Stimulated activated CD8-positive, alpha-beta memory T cell treated with anti-CD3 and anti-CD28 coated beads, Interleukin-15, amount 100 ng/mL, for 24 hours (primary cell): ENCODE measurements around the gene PLOD1.
"Not testable (repeated sequence)": the region's sequence is repeated elsewhere in the genome, so short reads cannot be mapped to it uniquely, and the experiment has no call there.

Experiments
- DNase-seq: peaks from one replicate; pipeline ENCODE4 v3.0.0-alpha.2; 2020; ENCODE audit warnings: low read depth

PLOD1 gene

DNA sequence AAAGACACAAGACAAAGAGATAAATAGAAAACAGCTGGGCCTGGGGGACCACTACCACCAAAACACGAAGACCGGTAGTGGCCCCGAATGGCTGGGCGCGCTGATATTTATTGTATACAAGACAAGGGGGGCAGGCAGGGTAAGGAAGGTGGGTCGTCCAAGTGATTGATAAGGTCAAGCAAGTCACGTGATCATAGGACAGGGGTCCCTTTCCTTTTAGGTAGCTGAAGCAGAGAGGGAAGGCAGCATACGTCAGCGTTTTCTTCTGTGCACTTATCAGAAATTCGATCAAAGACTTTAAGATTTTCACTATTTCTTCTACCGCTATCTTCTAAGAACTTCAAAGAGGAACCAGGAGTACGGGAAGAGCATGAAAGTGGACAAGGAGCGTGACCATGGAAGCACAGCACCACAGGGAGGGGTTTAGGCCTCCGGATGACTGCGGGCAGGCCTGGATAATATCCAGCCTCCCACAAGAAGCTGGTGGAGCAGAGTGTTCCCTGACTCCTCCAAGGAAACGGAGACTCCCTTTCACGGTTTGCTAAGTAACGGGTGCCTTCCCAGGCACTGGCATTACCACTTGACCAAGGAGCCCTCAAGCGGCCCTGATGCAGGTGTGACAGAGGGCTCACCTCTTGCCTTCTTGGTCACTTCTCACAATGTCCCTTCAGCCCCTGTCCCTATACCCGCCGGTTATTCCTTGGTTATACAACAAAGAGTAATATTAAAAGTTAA, 21.9 kb upstream of the PLOD1 start:
- not testable (repeated sequence) for DNase-seq

GRCh38 chr1:11913291-11913690, 21.2 kb upstream of the PLOD1 start:
- DNase-seq: no peak

- DNase-seq: no peak
Measured at GRCh38 chr1:11914024-11914423, 20.5 kb upstream of the PLOD1 start.

- DNase-seq: no peak
Measured at GRCh38 chr1:11918799-11919519, 15.6 kb upstream of the PLOD1 start.

DNA sequence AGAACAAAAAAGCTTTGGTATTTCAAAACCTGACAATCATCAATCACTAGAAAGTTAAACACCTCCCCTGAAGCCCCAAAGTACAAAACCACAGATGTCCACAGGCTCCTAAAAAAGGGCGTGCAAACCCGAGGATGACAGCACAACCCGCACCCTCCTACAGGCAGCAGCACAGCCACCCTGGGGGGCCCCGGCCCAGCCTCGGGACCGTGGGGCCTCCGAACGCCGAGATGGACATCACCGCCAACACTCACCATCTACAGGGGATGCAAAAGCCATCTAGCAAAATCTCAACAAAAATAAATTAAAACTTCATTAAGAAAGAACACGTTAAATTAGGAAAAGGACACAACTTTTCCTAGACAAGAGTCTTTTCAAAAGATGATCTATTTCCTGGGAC, 14.9 kb upstream of the PLOD1 start:
- no peak for DNase-seq

DNA sequence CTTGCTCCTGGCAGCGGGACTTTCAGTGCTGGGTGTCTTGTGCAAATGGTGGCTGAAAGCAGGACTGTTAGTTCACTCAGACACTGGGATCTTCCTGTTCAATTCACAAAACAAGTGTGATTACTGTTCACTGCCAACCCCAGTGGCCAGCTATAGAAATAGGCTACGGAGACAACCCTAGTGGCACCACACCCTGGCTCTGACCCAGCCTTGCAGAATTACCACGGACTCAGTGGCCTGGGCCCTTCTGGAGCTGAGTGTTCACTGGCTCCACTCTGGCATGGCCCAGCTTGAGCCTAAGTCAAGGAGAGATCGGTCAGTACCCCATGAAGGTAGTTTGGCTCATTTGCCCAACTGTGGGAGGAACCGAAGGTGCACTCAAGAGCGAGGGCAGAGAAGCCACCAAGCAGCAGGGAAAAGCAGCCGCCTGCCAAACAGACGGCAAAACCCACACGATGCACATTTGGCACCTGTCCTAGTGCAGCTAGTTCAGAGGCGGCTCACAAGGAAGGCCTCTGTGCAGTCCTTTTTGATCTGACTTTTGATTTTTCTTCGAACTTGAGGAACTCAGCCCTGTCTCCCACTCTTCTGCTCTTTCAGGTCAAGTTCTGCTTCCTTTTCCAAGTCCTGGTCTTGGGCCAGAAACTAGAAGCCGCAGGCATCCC, 14.1 kb upstream of the PLOD1 start:
- no peak for DNase-seq

- DNase-seq: no peak
Measured at GRCh38 chr1:11921022-11921421, 13.5 kb upstream of the PLOD1 start.

DNA sequence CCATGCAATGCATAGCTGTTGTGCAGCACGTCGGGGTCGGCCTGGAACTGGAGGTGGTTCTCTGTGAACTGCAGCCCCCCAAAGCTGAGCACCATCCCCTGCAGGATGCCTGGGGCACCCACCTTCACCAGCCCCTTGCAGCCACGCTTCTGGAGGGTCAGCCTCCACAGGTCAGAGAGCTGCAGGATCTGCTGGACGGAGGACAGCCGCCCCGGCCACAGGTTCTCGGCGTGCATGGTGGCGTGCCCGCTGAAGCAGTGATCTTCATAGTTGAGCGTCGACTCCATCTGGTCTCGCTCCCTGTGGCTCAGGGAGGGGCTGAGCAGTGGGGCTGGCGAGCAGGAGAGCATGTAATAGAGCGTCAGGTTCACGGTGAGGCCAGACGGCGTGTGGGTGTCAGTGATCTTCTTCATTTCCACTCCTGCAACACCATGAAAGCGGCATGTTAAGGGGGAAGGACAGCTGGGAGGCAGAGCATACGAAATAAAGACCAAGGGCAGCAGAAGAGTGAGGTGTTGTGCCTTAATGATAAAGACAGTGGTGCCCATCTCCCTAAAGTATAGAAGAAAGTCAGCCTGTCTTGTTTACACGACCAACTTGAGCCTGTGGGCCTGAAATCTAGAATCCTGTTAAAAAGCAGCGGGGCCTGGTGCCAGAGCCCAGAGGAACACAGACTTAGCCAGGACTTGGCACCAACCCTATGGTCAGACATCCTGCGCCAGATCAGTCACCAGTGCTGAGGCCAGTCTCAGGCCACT, 11.3 kb upstream of the PLOD1 start:
- DNase-seq: no peak

DNA sequence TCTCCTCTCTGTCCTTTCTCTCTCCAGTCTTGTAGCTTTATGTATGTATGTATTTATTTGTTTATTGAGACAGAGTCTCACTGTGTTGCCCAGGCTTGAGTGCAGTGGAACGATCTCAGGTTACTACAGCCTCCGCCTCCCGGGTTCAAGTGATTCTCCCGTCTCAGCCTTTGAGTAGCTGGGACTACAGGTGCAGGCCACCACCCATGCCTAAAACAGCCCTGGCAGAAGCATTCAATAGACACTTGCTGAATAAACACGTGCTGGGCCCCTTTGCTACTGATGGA, 10.7 kb upstream of the PLOD1 start:
- DNase-seq: no peak

DNA sequence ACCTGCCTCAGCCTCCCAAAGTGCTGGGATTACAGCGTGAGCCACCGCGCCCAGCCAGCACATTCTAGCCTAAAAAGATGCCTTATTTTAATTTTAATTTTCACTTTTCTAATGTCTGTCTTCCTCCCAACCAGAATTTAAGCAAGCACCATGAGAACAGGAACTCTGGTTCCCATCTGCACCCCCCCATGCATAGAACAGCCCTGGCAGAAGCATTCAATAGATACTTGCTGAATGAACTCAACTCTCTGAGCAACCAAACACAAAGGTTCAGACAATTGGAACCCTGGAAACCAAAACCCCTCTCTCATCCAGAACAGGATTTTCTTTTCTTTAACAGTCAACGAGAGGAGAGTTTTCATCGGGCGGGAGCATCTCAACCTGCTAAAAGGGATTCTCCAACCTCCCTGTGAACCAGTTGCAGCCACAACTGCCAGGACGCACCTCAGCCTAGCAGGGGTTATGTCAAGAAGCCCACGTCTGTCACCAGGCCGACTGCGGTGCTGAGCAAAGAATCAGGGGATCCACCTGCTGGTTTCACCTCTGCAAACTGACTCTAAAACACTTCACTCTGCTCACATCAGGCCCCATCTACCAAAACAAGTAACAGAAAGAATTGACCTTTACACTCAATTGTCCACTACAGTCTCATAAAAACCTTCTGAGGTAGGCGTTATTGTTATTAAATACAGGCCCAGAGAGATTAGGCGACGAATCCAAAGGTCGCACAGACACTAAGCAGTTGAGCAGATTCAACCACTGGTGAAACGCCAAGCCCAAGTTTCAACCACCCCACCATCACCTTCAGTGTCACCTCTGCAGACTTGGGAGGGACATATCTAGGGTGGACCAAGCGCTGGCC, 10.0 kb upstream of the PLOD1 start:
- DNase-seq: no peak

GRCh38 chr1:11925196-11925937, 9.2 kb upstream of the PLOD1 start:
- not testable (repeated sequence) for DNase-seq

GRCh38 chr1:11925938-11926292, 8.6 kb upstream of the PLOD1 start:
- no peak for DNase-seq

- DNase-seq: no peak
Measured at GRCh38 chr1:11927866-11928592, 6.5 kb upstream of the PLOD1 start.

DNA sequence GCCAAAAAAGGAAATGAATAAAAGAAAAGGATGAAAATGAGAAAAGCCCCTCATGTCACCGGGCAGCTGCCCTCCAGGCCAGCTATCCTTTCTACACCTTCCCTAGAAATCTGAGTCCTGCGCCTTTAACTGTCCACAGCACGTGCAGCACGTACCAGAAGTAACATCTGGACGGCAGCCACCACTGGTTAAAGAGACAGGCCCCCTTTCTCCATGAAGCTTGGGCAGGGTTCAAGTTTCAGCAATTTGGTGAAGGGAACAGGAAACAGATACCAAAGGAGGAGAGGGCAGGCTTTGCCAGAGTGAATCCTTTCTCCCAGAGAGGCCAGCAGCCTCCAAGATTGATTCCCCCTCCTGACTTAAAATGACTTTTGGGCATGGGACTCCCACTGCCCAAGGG, 4.7 kb upstream of the PLOD1 start:
- no peak for DNase-seq

DNA sequence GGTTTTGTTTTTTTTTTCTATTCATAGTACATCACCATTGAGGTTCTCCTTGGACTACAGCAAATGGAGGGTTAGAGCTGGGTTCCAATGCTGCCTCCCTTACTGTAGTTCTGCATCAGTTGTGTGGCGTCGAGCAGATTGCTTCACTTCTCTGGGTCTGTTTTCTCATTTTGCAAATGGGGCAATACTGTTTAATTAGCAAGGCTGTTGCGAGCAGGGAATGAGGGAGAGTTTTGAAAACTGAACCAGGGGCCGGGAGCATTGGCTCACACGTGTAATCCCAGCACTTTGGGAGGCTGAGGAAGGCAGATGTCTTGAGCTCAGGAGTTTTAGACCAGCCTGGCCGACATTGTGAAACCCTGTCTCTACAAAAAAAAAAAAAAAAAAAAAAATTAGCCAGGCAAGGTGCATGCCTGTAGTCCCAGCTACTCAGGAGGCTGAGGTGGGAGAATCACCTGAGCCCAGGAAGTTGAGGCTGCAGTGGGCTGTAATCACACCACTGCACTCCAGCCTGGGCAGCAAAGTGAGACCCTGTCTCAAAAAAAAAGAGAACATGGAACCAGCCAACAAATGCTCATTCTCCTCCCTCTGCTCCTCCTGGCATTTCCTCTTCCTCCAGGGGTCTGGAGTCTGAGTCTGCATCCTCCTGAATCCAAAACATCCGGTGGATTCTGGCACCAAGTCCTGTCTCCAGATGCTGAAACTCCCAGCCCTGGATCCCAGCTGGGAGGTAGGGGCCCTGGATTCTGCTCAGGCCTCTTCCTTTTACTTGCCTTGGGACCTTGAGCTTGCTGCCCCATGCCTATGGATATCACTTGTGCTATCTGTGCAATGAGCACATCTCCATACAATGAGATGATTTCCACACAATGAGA, 3.7 kb upstream of the PLOD1 start:
- DNase-seq: no peak

- DNase-seq: no peak
Measured at GRCh38 chr1:11931845-11932244, 2.7 kb upstream of the PLOD1 start.

- DNase-seq: no peak
Measured at GRCh38 chr1:11935057-11935412, 518 bp downstream of the PLOD1 start.

- DNase-seq: not testable (repeated sequence)
Measured at GRCh38 chr1:11935733-11936132, 1.2 kb downstream of the PLOD1 start.

DNA sequence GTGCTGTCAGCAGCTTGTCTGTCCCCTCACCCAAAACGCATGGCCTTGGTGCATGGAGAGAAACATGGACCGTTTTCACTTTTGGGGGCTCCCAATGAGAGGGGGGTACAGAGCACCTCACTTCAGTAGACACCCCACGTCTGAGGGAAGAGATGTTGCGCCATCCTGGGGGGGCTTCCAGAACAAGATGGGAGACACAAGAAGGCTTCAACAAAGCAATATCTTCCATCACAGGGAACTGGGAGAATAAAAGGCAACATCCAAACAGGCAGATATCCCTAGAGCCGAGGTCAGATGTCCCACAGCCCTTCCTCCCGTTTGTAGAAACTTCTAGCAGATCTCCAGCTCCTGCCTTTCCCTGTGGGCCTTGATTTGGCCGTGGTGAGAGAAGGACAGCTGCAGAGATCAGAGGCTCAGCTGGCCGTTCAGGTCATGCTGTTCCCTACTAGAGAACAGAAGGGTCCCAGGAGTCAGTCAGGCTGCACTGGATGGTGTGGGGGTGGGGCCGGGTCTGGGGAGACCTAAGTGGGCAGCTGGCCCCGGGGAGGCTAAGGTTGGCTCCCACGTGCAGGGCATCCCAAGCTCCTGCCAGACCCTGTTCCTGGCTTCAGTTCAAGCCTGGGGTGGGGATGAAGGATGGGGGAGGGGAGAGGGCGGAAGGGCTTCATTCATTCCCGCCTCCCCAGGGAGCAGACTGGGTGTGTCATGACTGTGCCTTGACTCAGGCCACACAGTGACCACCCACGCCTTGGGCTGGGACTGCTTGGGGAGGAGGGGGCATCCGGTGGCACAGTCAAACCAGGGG, 4.4 kb downstream of the PLOD1 start:
- no peak for DNase-seq
